GM12878 (cell line): ENCODE measurements around the gene RAI14.

Experiments used
- EZH2 ChIP-seq: IDR thresholded peaks from 2 replicates; pipeline ENCODE4 v1.6.1; 2012; ENCODE audit warnings: low read depth, mild to moderate bottlenecking, control low read depth, inconsistent platforms, low read length, borderline replicate concordance; ENCODE audit not compliant: control insufficient read depth
- JUNB ChIP-seq: IDR thresholded peaks from 2 replicates; pipeline ENCODE4 v1.6.1; 2016; ENCODE audit warnings: antibody characterized with exemption, mild to moderate bottlenecking
- MXI1 ChIP-seq: fragments of 150-350 bp; IDR thresholded peaks from 2 replicates; pipeline ENCODE4 v1.6.1; 2011; ENCODE audit warnings: low read depth, mild to moderate bottlenecking, inconsistent platforms, low read length, improper control_type of control experiment
- MYC ChIP-seq: IDR thresholded peaks from 2 replicates; pipeline ENCODE4 v1.6.1; 2011; ENCODE audit warnings: mild to moderate bottlenecking, low read length, moderate library complexity, inconsistent platforms; ENCODE audit not compliant: insufficient read depth, insufficient replicate concordance, insufficient read length, severe bottlenecking
- NR2C1 ChIP-seq: fragments of 450-650 bp; IDR thresholded peaks from 2 replicates; pipeline ENCODE4 v1.6.1; 2017; ENCODE audit warnings: antibody characterized with exemption, mild to moderate bottlenecking, moderate library complexity
- RAD21 ChIP-seq: IDR thresholded peaks from 2 replicates; pipeline ENCODE4 v1.6.1; 2011; ENCODE audit warnings: mild to moderate bottlenecking, low read depth, low read length, moderate library complexity; ENCODE audit not compliant: insufficient read depth
- TAF1 ChIP-seq: IDR thresholded peaks from 2 replicates; pipeline ENCODE4 v1.6.1; 2011; ENCODE audit warnings: mild to moderate bottlenecking, low read depth, low read length, borderline replicate concordance
- TF ChIP-seq, protein P1 (sequence below): IDR thresholded peaks from 2 replicates; pipeline ENCODE4 v1.6.1; 2011; ENCODE audit warnings: low read depth, low read length, improper control_type of control experiment, borderline replicate concordance
- TF ChIP-seq, protein P2 (sequence below), 3 experiments: IDR thresholded peaks in 2 of 3; conservative IDR thresholded peaks in 1 of 3; 2 replicates each; pipeline ENCODE4 v1.5.1; 2011; ENCODE audit warnings: low read depth in 3 of 3, low read length in 3 of 3, mild to moderate bottlenecking in 3 of 3, control low read depth in 2 of 3, moderate library complexity in 2 of 3, inconsistent platforms in 1 of 3, mixed read lengths in 1 of 3; ENCODE audit not compliant: control insufficient read depth in 2 of 3, insufficient read depth in 1 of 3; ENCODE audit errors: extremely low read depth in 1 of 3

- TF ChIP-seq JUNB (no peak), TAF1 (no peak), EZH2 (no peak), MYC (no peak), RAD21 (no peak), NR2C1 (no peak), MXI1 (no peak)
- TF ChIP-seq, protein P1, sequence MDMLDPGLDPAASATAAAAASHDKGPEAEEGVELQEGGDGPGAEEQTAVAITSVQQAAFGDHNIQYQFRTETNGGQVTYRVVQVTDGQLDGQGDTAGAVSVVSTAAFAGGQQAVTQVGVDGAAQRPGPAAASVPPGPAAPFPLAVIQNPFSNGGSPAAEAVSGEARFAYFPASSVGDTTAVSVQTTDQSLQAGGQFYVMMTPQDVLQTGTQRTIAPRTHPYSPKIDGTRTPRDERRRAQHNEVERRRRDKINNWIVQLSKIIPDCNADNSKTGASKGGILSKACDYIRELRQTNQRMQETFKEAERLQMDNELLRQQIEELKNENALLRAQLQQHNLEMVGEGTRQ: no peak
- TF ChIP-seq, protein P2, sequence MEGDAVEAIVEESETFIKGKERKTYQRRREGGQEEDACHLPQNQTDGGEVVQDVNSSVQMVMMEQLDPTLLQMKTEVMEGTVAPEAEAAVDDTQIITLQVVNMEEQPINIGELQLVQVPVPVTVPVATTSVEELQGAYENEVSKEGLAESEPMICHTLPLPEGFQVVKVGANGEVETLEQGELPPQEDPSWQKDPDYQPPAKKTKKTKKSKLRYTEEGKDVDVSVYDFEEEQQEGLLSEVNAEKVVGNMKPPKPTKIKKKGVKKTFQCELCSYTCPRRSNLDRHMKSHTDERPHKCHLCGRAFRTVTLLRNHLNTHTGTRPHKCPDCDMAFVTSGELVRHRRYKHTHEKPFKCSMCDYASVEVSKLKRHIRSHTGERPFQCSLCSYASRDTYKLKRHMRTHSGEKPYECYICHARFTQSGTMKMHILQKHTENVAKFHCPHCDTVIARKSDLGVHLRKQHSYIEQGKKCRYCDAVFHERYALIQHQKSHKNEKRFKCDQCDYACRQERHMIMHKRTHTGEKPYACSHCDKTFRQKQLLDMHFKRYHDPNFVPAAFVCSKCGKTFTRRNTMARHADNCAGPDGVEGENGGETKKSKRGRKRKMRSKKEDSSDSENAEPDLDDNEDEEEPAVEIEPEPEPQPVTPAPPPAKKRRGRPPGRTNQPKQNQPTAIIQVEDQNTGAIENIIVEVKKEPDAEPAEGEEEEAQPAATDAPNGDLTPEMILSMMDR (IDR thresholded peaks at IDR 0.05 in 2 of 3, conservative IDR thresholded peaks at IDR 0.05 in 1 of 3; ENCODE audit: control insufficient read depth in 2 of 3, extremely low read depth in 1 of 3, insufficient read depth in 1 of 3, low read depth in 3 of 3, low read length in 3 of 3): no peak
Observed at GRCh38 chr5:34848230-34848629, 192.1 kb downstream of the RAI14 start.
